GM12892 (cell line): ENCODE results near the gene EMX1.

ENCODE experiments used
- POLR2AphosphoS5 ChIP-seq: IDR thresholded peaks from 2 replicates; pipeline ENCODE4 v1.6.1; 2011; ENCODE audit warnings: low read depth, low read length, control low read depth
- TAF1 ChIP-seq: IDR thresholded peaks from 2 replicates; pipeline ENCODE4 v1.6.1; 2011; ENCODE audit warnings: low read depth, mild to moderate bottlenecking, control low read depth, low read length, borderline replicate concordance

DNA sequence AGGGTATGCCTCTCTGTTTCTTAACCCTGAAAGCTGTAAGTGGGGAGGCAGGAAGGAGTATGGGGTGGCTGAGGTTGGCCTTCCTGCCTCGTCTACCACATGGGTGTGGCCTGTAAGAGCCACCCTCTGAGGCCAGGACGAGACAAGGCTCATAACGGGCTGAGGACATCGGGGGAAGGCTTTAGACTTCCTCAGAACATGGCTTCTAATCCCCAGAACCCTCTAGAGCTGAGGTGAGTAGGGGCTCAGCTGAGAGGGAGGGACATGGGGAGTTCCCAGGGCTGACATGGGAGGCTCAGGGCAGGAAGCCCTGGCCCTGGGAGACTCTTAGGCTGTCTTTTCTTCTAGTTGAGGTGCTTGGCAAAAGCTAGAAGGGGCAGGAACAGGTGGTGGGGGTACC lies 36.7 kb downstream of the EMX1 start:
- TF ChIP-seq POLR2AphosphoS5 (no peak), TAF1 (no peak)
